GM12878 (cell line): ENCODE results near the gene ACTL10. TPM values are rescaled to one million over a fixed set of nuclear protein-coding genes. Genes with fewer than 3 reads are reported as not detected.

Experiments used
- ATAC-seq: fragments of 200-7000 bp; cut with Tn5 transposase; 3 replicates; pipeline ENCODE4 v1.9.1; 2020; ENCODE audit warnings: mild to moderate bottlenecking, moderate library complexity
- BruUV-seq: library from RNA; stranded (reverse); fragments of 400-500 nt; replicated peaks from 2 replicates; lab custom pipeline; 2021; lab: Mats Ljungman, UMichigan
- CTCF ChIA-PET: fragments of 300-600 bp; sonication (Branson Sonifier 250); formaldehyde crosslinking; extraction: SDS; loops from one replicate; lab custom pipeline; 2021; ENCODE audit warnings: inconsistent platforms; lab: Yijun Ruan, JAX
- POLR2A ChIA-PET: fragments of 350-600 bp; formaldehyde crosslinking; extraction: SDS; loops from one replicate; lab custom pipeline; 2021; ENCODE audit warnings: inconsistent platforms; lab: Charles Lee
- RAD21 ChIA-PET: fragments of 300-600 bp; sonication (Branson Sonifier 250); formaldehyde crosslinking; loops from one replicate; lab custom pipeline; 2023; ENCODE audit warnings: antibody characterized with exemption; ENCODE audit not compliant: unreplicated experiment; lab: Charles Lee
- SMC1A ChIA-PET: fragments of 300-600 bp; sonication (Branson Sonifier 250); formaldehyde crosslinking; loops from one replicate; lab custom pipeline; 2023; ENCODE audit not compliant: unreplicated experiment, uncharacterized antibody; lab: Charles Lee
- DNase-seq: peaks from one replicate; pipeline ENCODE4 v3.0.0-alpha.2; 2011; ENCODE audit warnings: low read depth, low spot score
- FAIRE-seq: peaks from 3 replicates; lab custom pipeline; 2011; peaks lifted over from hg19 to GRCh38; lab: Jason Lieb, UNC
- H2AFZ ChIP-seq: 2 replicates; pipeline ENCODE4 v1.6.0; 2011; ENCODE audit warnings: low read depth, low read length, control low read depth; ENCODE audit not compliant: control insufficient read depth
- H3K27ac ChIP-seq: 2 replicates; pipeline ENCODE4 v1.5.1; 2011; ENCODE audit warnings: control low read depth; ENCODE audit not compliant: control insufficient read depth, insufficient read depth
- H3K27me3 ChIP-seq, 2 experiments: replicated peaks in 1 of 2; 2 replicates each; pipeline versions ENCODE4 v1.6.0 to v1.6.1; 2011; ENCODE audit warnings: low read length in 1 of 2; ENCODE audit not compliant: control insufficient read depth in 2 of 2, insufficient read depth in 2 of 2
- H3K36me3 ChIP-seq, 2 experiments: 2 replicates each; pipeline ENCODE4 v1.5.1; 2011; ENCODE audit warnings: low read length in 1 of 2; ENCODE audit not compliant: control insufficient read depth in 2 of 2, insufficient read depth in 2 of 2
- H3K4me1 ChIP-seq: 2 replicates; pipeline ENCODE4 v1.6.1; 2011; ENCODE audit warnings: mild to moderate bottlenecking, low read length, moderate library complexity, mixed read lengths; ENCODE audit not compliant: control insufficient read depth, insufficient read depth
- H3K4me2 ChIP-seq: 2 replicates; pipeline ENCODE4 v1.6.0; 2011; ENCODE audit warnings: control low read depth; ENCODE audit not compliant: control insufficient read depth, insufficient read depth
- H3K4me3 ChIP-seq: fragments of 200-600 bp; sonication (generic); 2 replicates; pipeline ENCODE4 v1.5.1; 2016
- H3K79me2 ChIP-seq: 2 replicates; pipeline ENCODE4 v1.6.0; 2011; ENCODE audit warnings: low read length; ENCODE audit not compliant: control insufficient read depth, insufficient read depth
- H3K9ac ChIP-seq: 2 replicates; pipeline ENCODE4 v1.8.0; 2011; ENCODE audit warnings: low read length, control low read depth, mixed read lengths; ENCODE audit not compliant: control insufficient read depth, insufficient read depth
- H3K9me3 ChIP-seq: replicated peaks from 3 replicates; pipeline ENCODE4 v1.5.1; 2011; ENCODE audit warnings: mild to moderate bottlenecking, low read length; ENCODE audit not compliant: control insufficient read depth, insufficient read depth
- H4K20me1 ChIP-seq: 2 replicates; pipeline ENCODE4 v1.6.0; 2011; ENCODE audit not compliant: control insufficient read depth, insufficient read depth
- E4F1 ChIP-seq: fragments of 450-650 bp; IDR thresholded peaks from 2 replicates; pipeline ENCODE4 v1.6.1; 2018; ENCODE audit warnings: borderline replicate concordance, mild to moderate bottlenecking; ENCODE audit not compliant: partially characterized antibody
- ETV6 ChIP-seq, 2 experiments: fragments of 450-650 bp in 1 of 2; IDR thresholded peaks in 1 of 2; conservative IDR thresholded peaks in 1 of 2; 2 replicates each; pipeline ENCODE4 v1.6.1; 2014; ENCODE audit warnings: antibody characterized with exemption in 1 of 2, borderline replicate concordance in 1 of 2, low read depth in 1 of 2, mild to moderate bottlenecking in 1 of 2, moderate library complexity in 1 of 2
- FOS ChIP-seq: IDR thresholded peaks from 3 replicates; pipeline ENCODE4 v1.6.1; 2011; ENCODE audit warnings: borderline replicate concordance; ENCODE audit not compliant: insufficient read length; ENCODE audit errors: extremely low read depth
- IKZF2 ChIP-seq, 2 experiments: fragments of 450-650 bp; IDR thresholded peaks; 2 replicates each; pipeline ENCODE4 v1.6.1; 2017; ENCODE audit warnings: mild to moderate bottlenecking in 2 of 2, moderate library complexity in 2 of 2
- IRF4 ChIP-seq: IDR thresholded peaks from 2 replicates; pipeline ENCODE4 v1.6.1; 2011; ENCODE audit warnings: low read depth, low read length
- IRF5 ChIP-seq: fragments of 450-650 bp; IDR thresholded peaks from 2 replicates; pipeline ENCODE4 v1.6.1; 2017; ENCODE audit warnings: borderline replicate concordance
- NKRF ChIP-seq: fragments of 450-650 bp; conservative IDR thresholded peaks from 2 replicates; pipeline ENCODE4 v1.6.1; 2017; ENCODE audit warnings: mild to moderate bottlenecking, moderate library complexity
- SMARCA5 ChIP-seq: fragments of 450-650 bp; IDR thresholded peaks from 2 replicates; pipeline ENCODE4 v1.6.1; 2017; ENCODE audit warnings: mild to moderate bottlenecking
- TBL1XR1 ChIP-seq: IDR thresholded peaks from 2 replicates; pipeline ENCODE4 v1.6.1; 2012; ENCODE audit warnings: low read depth, low read length, improper control_type of control experiment
- YBX1 ChIP-seq: fragments of 450-650 bp; IDR thresholded peaks from 2 replicates; pipeline ENCODE4 v1.6.1; 2016; ENCODE audit warnings: antibody characterized with exemption
- YY1 ChIP-seq: IDR thresholded peaks from 2 replicates; pipeline ENCODE4 v1.6.1; 2011; ENCODE audit warnings: low read depth, mild to moderate bottlenecking, low read length
- ZZZ3 ChIP-seq: IDR thresholded peaks from 2 replicates; pipeline ENCODE4 v1.6.1; 2011; ENCODE audit warnings: low read depth; ENCODE audit not compliant: control insufficient read depth, insufficient read length
- WGBS: methylation state at CpG from one replicate; pipeline ENCODE4 v1.1.6; 2016; ENCODE audit warnings: low lambda C conversion rate; ENCODE audit not compliant: insufficient replicate concordance, insufficient coverage; ENCODE audit errors: missing lambda C conversion rate; 5-methylcytosine and 5-hydroxymethylcytosine counted together
- in situ Hi-C: fragments of 300-500 bp; cut with MboI; formaldehyde crosslinking; loops from 9 replicates; pipeline ENCODE4 v1.14.3; 2018; ENCODE audit warnings: mixed read lengths
- intact Hi-C: fragments of 100-400 bp; cut with micrococcal nuclease; formaldehyde crosslinking; loops from one replicate; pipeline ENCODE4 v1.14.2; 2022; ENCODE audit not compliant: unreplicated experiment
- polyA plus RNA-seq, 11 experiments: library from polyadenylated mRNA; depleted of rRNA in 4 of 11; unstranded in 6 of 11; stranded (reverse) in 5 of 11; fragments of >200 nt; fragmentation: Nextera tagmentation in 4 of 11; fragmentation: Illumina TruSeq in 1 of 11; extraction: Ambion mirVana in 4 of 11; extraction: Trizol in 1 of 11; gene quantifications; 1 replicate in 1 of 11; 2 replicates in 10 of 11; pipeline versions ENCODE4 v1.2.1 to v1.2.3, GENCODE V29; 2011 to 2016; ENCODE audit warnings: inconsistent platforms in 2 of 11, missing spikeins in 2 of 11, low read depth in 1 of 11
- total RNA-seq, 4 experiments: library from RNA; depleted of rRNA in 3 of 4; stranded (reverse); fragments of >200 nt in 3 of 4; fragmentation: Illumina TruSeq in 1 of 4; extraction: Trizol in 1 of 4; gene quantifications; 2 replicates each; pipeline versions ENCODE4 v1.2.1 to v1.2.3, GENCODE V29; 2013 to 2021

ACTL10 gene
- total and polyA plus RNA-seq, 10 of the 15 experiments (the other 5 are each of a cell fraction or from before 2014, with no cell fraction given), result 0.12 to 5.0 (median 0.89) TPM

- ChIA-PET RAD21 (no interaction called here), POLR2A (interaction anchor here (0.5 to 0.6 kb wide), 2 partner anchors 120 to 259 kb away, joined by 3 read pairs; no protein-coding TSS in a partner anchor), SMC1A (interaction anchor here (1.3 kb wide), 1 partner anchor 11 kb away, joined by 4 read pairs; no protein-coding TSS in a partner anchor), CTCF (interaction anchor here (1.0 kb wide), 1 partner anchor 17 kb away, joined by 3 read pairs; no protein-coding TSS in a partner anchor)
- Histone ChIP-seq H3K27ac (no peak overlapping the region), H4K20me1 (no peaks in the 10 kb centered on the region), H3K27me3 (no peaks in the 10 kb centered on the region), H3K4me1 (no peaks in the 10 kb centered on the region), H3K9ac (no peak overlapping the region), H3K9me3 (no peaks in the 10 kb centered on the region), H3K4me2 (no peak overlapping the region), H3K36me3 (peaks cover 2 to 9% of the 10 kb centered on the region in 2 experiments; a peak in 3 of 4 replicates), H3K79me2 (no peaks in the 10 kb centered on the region), H3K4me3 (no peak overlapping the region), H2AFZ (no peak overlapping the region)
- BruUV-seq, result no TSS peak
- TF ChIP-seq IRF5 (no peak), SMARCA5 (no peak), ETV6 (conservative IDR thresholded peaks at IDR 0.05 in 1 of 2, IDR thresholded peaks at IDR 0.05 in 1 of 2; ENCODE audit: borderline replicate concordance in 1 of 2, low read depth in 1 of 2) (no peak), IRF4 (no peak), YBX1 (no peak), NKRF (no peak), FOS (no peak), E4F1 (no peak), ZZZ3 (no peak), TBL1XR1 (no peak), YY1 (no peak), IKZF2 (IDR thresholded peaks at IDR 0.05) (no peak)
- ATAC-seq (no peak), FAIRE-seq (no peak), DNase-seq (no peak)
- WGBS, result 100% methylated on average over 1 of the region's 1 CpG
- intact Hi-C loops (no loop called here), in situ Hi-C loops (no loop called here)
These were observed 30.0 kb upstream of the ACTL10 start for GRCh38 chr20:33636776-33637175.
